Posterior cingulate gyrus (tissue), 11 donors: ENCODE data around the gene ENOSF1.
"Not testable (repeated sequence)": the region's sequence is repeated elsewhere in the genome, so short reads cannot be mapped to it uniquely, and the experiment has no call there.

Experiments
- DNase-seq, 10 donors: peaks; one replicate each; pipeline versions ENCODE4 v3.0.0 to v3.0.0-alpha.2; 2020 to 2021; ENCODE audit warnings: mixed read lengths in 3 of 10
- intact Hi-C: fragments of 100-400 bp; cut with DNase I; formaldehyde crosslinking; loops from one replicate; pipeline ENCODE4 v1.15.1; 2023

Gene ENOSF1, protein sequence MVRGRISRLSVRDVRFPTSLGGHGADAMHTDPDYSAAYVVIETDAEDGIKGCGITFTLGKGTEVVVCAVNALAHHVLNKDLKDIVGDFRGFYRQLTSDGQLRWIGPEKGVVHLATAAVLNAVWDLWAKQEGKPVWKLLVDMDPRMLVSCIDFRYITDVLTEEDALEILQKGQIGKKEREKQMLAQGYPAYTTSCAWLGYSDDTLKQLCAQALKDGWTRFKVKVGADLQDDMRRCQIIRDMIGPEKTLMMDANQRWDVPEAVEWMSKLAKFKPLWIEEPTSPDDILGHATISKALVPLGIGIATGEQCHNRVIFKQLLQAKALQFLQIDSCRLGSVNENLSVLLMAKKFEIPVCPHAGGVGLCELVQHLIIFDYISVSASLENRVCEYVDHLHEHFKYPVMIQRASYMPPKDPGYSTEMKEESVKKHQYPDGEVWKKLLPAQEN

DNA sequence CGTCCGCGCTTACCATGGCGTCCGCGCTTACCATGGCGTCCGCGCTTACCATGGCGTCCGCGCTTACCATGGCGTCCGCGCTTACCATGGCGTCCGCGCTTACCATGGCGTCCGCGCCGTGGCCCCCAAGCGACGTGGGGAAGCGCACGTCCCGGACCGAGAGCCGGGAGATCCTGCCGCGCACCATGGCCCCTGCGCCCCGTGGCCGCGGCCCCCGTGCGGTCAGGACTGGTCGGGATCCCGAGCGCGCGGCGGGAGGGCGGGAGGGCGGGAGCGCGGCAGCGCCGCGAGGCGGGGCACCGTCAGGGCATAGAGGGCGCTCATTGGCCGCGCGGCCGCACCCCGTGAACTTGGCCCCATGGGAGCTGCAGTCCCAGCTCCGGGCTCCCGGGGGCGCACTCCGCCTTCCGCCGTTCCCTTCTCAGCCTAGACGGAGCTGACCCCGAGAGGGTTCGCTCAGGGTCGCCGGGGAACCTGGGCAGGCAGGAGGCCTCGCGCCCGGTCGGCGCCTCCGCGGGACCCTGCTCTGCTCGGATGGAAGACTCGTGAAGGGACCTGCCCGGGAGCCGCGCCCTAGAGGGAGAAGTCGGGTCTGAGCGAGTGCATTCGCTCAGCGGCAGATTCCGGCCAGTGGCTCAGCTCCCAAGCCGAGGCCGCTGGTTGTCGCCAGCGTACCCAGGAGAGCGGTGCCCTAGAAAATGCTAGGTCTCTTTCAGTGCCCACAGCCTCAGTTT, at the start of gene ENOSF1:
ENOSF1 (minus strand) TSS at position 230 of the 734 bp plus-strand sequence; CDS start at position 187, 43 bp downstream.
- intact Hi-C loops = loop anchor here (5.0 to 10.0 kb wide), 2 partner anchors 58 to 90 kb away; partner anchors contain the start of gene TYMS
- DNase-seq = peak in 9 of 10 donors; percentile 22 to 88 (median 57)

- DNase-seq, intact Hi-C loops: not testable (repeated sequence)
These were observed 47.4 kb upstream of the ENOSF1 start for GRCh38 chr18:759864-760263.

- DNase-seq = no peak
- intact Hi-C loops = no loop called here
These were observed 43.1 kb upstream of the ENOSF1 start for GRCh38 chr18:755506-755905.

DNA sequence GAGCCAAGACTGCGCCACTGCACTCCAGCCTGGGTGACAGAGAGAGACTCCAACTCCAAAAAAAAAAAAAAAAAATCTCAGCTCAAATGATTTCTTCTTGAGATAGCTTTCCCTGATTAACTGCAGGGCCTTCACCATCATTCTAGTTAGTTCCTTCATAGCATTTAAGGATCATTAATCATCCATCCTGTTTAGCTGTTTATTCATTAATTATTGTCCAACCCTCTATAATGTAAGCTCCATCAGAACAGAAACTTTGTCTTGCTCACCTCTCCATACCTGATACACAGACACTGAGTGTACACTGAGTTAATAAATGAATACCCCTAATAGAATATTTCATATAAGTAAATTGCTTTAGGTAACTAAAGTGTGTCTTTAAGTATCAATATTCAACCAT, 42.2 kb upstream of the ENOSF1 start:
- no peak for DNase-seq
- intact Hi-C loops = no loop called here

- intact Hi-C loops = no loop called here
- DNase-seq = no peak
These were observed 38.0 kb upstream of the ENOSF1 start for GRCh38 chr18:750456-750855.

DNA sequence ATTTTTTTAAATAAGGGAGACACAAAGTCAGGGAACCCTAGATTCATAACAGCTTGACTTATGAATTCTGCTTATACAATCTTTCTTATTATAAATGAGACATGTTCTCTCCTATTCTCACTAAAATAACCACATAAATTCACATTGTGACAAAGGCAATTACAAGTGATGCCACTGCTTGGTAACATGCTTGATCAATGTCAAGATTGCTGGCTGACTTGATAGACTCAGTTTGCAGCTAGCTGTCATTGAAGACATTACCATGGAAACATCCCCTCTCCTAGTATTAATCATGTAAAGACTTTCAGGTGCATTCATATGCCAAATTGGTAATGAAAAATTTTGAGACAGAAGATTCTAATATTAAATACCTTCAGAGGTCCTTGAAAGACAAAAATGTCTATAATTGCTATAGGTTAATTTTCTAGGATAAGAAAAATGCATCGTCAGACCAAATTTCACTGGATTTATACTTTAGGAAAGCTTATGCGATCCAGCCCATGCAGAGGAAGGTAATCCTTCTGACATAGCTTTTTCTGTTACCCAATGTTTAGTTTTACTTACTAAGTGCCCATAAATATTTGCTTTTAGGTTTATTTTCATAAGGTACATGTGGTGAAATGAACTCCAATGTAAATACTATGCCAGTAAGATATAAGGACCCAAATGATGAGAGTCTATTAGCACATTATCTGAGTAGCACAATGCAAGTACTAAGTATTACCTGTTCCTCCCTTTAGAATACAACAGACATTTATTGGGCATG, 32.6 kb upstream of the ENOSF1 start:
- DNase-seq = no peak
- intact Hi-C loops = no loop called here

DNA sequence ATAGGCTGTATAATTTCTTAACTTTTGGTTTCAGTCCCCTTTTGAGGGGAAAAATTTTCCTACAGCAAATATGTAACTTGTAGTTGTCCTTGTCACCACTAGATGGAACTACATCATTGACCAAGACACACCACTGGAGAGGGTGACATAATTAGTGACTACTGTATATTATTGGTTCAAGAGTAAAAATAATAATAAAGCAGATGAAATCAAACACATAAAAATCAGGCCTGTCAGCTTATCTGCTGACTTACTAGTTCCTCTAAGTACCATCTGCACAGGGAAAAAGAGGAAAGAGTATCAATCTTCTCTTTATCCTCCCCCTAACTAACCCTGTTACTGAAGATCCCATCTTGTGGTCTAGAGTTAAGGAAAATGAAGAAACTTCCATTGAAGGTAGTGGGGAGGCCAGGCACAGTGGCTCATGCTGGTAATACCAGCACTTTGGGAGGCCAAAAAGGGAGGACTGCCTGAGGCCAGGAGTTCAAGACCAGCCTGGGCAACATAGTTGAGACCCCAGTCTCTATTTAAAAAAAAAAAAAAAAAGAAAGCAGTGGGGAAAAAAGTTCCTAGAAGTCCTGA, 29.6 kb upstream of the ENOSF1 start:
- no peak for DNase-seq
- intact Hi-C loops = loop anchor here (1.0 kb wide), 1 partner anchor 89 kb away; no protein-coding TSS in a partner anchor

GRCh38 chr18:732371-732770, 19.9 kb upstream of the ENOSF1 start:
- intact Hi-C loops = no loop called here

GRCh38 chr18:731185-731584, 18.8 kb upstream of the ENOSF1 start:
- intact Hi-C loops = no loop called here
- no peak for DNase-seq

More at GRCh38 chr18:732371-732770, 19.9 kb upstream of the ENOSF1 start:
- no peak for DNase-seq

DNA sequence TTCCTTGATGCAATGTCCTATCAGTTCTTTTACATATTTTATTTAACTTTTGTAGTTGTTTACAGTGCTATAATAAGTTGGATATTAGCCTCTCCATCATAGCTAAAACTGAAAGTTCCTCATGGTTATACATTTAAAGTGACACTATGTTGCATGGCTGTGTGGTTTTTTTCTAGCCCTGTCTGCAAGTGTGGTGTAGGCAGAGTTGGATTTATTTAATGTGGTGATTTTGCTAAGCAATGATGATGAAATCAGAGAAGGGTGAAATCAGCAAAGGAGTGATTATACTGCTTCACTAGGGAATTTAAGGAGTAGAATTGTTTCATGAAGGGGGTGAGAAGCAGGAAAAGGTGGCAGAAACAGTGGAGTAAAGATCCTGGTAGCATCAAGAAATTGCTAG, 18.3 kb upstream of the ENOSF1 start:
- intact Hi-C loops = no loop called here

DNA sequence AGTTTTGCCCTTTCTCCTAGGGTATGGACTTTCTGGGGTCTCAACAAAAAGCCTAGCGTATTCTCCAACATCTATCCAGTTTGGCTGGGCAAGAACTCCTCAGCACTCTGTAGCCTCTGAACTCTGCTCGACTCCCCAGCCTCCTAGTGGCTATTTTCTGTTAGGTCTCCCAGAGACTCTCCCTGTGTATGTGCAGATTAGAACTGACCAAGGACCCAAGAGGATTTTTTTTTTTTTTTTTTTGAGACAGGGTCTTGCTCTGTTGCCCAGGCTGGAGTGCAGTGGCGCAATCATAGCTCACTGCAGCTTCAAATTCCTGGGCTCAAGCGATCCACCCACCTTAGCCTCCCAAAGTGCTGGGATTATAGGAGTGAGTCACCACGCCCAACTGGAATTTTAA, 17.7 kb upstream of the ENOSF1 start:
- intact Hi-C loops, DNase-seq: not testable (repeated sequence)

More for the DNA sequence above, 18.3 kb upstream of the ENOSF1 start:
- DNase-seq = no peak

DNA sequence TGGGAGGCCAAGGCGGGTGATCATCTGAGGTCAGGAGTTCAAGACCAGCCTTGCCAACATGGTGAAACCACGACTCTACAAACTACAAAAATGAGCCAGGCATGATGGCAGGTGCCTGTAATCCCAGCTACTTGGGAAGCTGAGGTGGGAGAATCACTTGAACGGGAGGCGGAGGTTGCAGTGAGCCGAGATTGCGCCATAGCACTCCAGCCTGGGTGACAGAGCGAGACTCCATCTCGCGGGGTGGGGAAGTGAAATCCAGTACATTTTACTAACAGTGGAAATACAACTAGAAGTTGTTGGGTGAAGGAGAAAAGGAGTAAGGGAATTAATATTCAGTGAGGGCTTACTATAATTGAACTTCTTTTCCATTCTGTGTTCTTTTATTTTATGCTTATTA, 13.2 kb upstream of the ENOSF1 start:
- intact Hi-C loops = no loop called here
- no peak for DNase-seq

DNA sequence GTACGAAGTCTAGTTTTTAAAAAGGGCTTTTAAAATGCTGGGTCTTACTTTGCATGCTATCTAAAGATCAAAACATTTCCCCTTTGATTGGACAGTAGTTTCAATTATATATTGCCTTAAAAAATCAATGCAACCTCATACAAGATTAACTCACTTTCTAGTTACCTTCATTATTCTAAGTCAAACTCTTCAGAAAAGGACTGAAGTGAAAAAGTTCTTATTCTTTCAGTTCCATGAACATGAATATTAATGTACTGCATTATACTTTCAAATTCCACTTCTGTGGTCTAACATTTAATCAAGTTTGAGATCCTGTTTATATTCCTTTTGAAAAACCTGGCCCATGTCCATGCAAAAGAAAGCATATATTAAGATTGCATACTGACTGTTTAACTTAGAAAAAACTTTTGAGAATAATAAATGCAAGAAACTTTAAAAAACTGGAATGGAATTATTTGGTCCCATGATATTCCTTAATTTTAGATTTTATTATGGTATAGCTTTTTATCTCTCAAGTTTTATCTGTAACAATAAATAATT, 11.2 kb upstream of the ENOSF1 start:
- no peak for DNase-seq

GRCh38 chr18:717003-717402, 4.6 kb upstream of the ENOSF1 start:
- intact Hi-C loops = loop anchor here (10.0 kb wide), 1 partner anchor 62 kb away; the partner anchor contains the start of gene TYMS
- DNase-seq = no peak

More for the DNA sequence above, 11.2 kb upstream of the ENOSF1 start:
- intact Hi-C loops = no loop called here

DNA sequence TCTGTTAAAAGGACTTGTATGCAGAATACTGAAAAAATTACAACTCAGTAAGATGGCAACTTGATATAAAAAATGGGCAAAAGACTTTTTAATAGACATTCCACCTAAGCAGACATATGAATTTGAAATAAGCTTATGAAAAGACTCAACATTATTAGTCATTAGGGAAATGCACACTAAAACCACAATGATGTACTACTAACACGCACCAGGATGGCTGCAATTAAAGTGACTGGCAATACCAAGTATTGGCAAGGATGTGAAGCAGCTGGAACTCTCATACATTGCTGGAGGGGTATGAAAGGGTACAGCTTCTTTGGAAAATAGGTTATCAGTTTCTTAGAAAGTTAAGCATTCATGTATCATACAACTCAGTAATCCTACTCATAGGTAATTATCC, 3.2 kb upstream of the ENOSF1 start:
- intact Hi-C loops = loop anchor here (10.0 kb wide), 1 partner anchor 61 kb away; the partner anchor contains the start of gene TYMS

DNA sequence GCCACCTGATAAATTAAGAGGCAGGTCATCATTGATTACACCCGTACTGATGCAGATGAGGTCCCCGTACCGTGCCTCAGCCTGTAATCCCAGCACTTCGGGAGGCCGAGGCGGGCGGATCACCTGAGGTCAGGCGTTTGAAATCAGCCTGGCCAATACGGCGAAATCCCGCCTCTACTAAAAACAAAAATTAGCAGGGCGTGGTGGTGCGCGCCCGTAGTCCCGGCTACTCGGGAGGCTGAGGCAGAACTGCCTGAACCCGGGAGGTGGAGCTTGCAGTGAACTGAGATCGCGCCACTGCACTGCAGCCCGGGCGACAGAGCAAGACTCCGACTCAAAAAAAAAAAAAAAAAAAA, 683 bp upstream of the ENOSF1 start:
- DNase-seq = no peak
- intact Hi-C loops = loop anchor here (5.0 to 10.0 kb wide), 2 partner anchors 58 to 91 kb away; partner anchors contain the start of gene TYMS

More for the DNA sequence above, 3.2 kb upstream of the ENOSF1 start:
- no peak for DNase-seq

DNA sequence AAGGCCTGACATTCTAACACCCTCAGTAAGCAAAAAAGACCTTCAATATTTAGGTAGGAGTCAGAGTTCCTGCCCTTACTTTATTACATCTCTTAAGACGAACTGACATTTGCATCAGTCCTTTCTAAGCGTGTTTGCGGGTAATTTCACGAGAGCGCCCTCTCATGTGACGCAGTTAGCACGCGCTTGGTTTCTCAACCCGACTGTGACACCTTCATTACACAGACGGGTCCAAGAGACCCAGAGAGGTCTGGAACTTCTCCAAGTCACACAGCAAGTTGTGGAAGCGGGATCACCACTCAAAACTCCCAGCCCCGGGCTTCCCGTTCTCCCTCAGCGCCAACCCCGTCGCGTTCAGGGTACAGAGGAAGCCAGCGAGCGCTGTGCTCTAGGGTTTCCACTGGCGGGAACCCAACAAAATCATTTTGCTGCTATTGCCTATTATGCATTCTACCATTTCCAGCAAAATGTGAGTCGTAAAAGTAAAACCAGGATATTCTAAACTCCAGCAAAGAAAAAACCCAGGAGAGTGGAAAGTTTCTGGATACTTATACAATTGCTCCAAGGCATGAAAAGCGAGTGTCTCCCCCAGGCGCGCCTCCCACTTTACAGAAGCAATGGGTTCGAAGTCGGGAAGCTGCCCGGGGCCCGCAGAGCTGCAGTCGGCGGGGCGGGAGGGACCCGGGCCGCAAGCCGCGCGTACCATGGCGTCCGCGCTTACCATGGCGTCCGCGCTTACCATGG, 601 bp downstream of the ENOSF1 start:
- intact Hi-C loops = loop anchor here (5.0 to 10.0 kb wide), 2 partner anchors 57 to 90 kb away; partner anchors contain the start of gene TYMS
- peak in 7 of 10 donors; percentile 34 to 92 (median 49) for DNase-seq

DNA sequence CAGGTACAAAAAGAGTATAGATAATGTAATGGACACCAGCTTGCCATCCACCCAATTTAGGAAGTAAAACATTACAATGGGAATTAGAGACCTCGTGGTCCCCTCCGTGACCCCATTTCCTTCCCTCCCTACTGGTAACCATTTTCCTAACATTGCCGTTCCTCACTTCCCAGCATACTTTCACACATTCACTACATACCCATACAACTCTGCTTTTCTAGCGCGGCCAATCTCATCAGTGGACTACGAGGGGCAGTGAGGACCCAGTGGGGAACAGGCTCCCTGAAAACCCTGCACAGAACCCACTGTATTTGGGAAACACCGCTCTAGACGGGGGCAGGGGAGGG, 1.1 kb downstream of the ENOSF1 start:
- intact Hi-C loops = loop anchor here (5.0 to 10.0 kb wide), 2 partner anchors 56 to 89 kb away; partner anchors contain the start of gene TYMS
- peak in 1 of 10 donors; percentile 32 for DNase-seq
